Pons (tissue), 1 donor: ENCODE measurements around the gene TBC1D17.
A peak's percentile ranks its signal among the peaks of the same experiment; 100 is the strongest.

ENCODE experiments used
- DNase-seq: peaks from one replicate; pipeline ENCODE4 v3.0.0-alpha.2; 2016; ENCODE audit warnings: low spot score

The TBC1D17 gene

GRCh38 chr19:49848938-49849337, 28.6 kb upstream of the TBC1D17 start:
- DNase-seq = no peak

DNA sequence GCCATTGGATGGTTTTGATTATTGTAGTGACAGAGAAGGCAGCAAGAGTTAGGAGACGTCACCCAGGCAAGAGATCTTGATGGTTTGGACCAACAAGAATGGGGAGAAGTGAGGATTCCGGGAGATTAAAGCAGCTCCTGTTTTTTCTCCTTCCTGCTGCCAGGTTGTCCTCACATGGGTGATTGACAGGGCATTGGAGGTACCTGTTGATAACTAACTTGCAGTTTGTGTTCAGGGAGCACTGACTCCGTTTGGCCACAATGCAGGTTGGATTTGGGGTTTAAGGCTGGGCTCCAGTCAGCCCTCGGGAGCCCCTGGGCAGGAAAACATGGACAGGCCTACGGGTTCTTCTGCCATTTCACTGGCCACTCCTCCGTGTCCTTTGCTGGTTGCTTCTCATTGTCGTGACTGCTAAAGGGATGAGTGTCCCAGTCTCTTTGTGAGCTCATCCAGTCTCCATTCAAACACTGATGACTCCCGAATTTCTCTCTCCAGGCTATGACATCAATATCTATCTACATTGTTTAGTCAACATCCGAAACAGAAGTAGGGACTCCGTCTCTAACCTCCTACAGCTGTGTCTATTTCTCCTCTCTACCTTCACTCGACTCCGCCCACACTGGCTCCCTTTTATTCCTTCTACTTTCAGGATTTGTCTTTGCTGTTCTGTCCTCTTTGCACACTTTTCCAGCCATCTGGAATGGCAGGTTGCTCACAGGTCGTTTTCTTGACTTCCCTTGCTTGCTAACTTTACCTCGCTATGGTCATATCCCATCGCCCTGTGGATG, 27.9 kb upstream of the TBC1D17 start:
- DNase-seq = no peak

- DNase-seq = no peak
These were observed 27.3 kb upstream of the TBC1D17 start for GRCh38 chr19:49850221-49850486.

- peak; percentile 95 for DNase-seq
These were observed 26.8 kb upstream of the TBC1D17 start, which contains the start of gene PTOV1 for GRCh38 chr19:49850487-49851342. Gene PTOV1 (plus strand): TSS chr19:49851159.

GRCh38 chr19:49851456-49852259, 25.8 kb upstream of the TBC1D17 start:
- DNase-seq = no peak

DNA sequence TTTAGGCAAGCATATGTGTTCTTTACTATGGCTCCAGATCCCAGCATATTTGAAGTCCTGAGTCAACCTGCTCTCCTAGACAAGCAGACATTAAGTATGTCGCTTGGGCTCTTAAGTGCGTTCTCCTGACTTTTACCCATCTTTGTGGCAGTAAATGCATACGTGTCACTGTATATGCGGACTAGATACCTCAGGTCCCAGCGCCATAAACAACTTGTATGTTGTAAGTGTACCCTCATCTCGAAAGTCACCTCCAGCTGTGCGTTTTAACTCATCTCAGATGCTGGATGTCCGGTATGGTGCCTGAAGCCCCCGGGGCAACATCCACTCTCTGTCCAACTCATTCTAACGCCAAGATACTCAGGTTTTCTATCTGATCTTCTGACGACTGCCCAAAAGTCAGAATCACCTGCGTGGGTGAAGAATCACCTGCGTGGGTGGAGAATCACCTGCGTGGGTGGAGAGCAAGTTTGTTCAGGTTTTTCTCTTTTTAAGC, 24.8 kb upstream of the TBC1D17 start:
- no peak for DNase-seq

DNA sequence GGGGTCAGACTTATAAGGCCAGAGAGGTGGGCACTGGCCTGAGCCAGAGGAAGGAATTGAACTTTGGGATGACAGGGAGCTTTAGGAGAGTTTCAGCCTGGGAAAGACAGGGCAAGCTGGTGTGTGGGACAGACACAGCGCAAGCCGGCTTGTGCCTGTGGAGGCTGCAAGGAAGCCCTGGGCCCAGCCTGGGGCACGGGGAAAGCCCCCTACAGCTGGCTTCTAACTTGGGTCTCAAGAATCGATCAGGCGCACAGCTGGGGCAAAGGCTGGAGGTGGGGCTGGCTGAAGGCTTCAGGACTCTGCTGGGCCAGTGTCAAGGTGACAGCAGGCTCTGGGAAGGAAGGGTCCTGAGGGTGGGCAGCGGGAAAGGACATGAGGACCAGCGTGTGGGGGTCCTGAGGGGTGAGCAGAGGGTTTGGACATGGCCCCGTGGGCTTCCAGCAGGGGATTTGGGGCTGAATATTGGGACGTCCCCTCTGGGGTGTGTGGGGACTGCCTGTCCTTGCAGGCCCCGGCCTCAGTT, 23.6 kb upstream of the TBC1D17 start:
- DNase-seq = no peak

- DNase-seq = no peak
These were observed 22.9 kb upstream of the TBC1D17 start for GRCh38 chr19:49854378-49855263.

DNA sequence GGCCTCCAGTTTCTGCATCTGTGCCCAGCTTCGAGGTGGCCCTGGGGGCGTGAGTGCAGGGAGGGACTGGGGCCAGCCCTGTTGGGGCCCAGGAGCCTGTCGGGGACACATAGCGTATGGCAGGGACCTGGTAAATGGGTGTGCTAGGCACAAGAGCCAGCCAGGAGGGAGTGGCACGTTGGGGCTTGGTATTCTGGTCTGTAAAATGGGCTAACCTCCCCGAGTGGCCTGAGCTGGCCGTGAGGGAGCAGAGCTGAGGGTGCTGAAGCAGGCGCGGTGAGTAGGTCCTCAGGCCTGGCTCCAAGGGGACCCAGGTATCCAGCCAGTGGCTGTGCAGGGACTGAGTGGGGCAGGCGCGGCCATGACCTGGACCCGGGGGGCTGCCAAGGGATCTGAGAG, 22.2 kb upstream of the TBC1D17 start:
- no peak for DNase-seq

DNA sequence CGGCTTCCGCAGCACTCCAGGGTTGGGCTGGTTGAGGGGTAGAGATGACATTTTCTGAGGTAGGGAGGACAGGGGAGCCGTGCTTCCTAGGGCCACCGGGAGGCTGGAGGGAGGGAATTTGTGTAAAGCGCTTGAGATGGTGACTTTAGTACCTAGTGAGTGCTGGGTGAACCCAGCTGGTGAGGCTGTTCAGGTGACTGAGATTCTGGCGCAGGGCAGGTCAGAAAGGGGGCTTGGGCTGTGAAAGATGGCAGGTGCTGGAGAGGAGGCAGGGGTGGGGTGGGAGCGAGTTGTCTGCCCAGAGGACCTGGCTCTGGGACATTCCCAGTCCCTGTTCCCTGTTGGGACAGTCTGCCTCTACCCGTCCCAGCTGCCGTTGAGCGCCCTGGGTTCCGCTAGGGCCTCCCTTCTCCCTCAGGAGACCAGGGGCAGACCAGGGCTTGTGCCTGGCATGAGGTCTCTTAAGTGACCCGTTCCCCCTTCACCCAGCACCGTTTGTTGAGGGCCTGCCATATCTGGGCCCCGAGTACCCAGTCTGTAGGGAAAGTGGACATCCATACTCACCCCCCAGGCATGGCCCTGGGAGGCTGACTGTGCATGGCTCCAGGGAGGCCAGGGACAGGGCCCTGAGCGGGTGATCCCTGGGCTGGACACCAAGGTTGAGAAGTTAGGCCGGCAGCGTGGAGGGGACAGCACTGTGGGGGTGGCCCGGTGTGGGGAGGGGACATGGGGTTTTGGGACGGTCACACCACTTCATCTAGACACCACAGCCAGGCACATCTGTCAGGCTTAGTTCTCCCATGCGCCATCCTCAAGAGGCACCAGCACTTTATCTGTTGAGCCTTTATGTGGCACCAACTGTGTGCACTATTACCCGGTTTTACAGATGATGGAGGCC, 21.6 kb upstream of the TBC1D17 start:
- no peak for DNase-seq

DNA sequence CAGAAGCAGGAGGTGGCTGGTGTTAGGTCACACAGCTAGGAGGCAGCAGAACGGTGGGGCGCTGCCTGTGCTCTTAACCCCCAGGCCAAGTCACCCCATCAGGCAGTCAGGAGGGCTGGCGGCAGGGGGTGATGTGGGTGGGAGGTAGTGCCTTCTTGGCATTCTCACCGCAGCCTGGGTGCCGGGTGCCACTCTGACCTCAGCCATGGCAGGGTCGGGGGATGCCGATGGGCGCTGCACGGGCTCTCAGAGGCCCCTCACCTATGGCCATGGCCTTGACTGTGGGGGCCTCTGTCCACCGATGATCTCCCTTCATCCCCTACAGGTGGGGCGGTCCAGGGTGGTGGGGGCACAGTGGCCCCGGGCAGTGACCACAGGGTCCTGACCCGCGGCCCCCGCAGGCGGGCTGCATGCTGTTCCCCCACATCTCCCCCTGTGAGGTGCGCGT, 20.9 kb upstream of the TBC1D17 start:
- DNase-seq = no peak

DNA sequence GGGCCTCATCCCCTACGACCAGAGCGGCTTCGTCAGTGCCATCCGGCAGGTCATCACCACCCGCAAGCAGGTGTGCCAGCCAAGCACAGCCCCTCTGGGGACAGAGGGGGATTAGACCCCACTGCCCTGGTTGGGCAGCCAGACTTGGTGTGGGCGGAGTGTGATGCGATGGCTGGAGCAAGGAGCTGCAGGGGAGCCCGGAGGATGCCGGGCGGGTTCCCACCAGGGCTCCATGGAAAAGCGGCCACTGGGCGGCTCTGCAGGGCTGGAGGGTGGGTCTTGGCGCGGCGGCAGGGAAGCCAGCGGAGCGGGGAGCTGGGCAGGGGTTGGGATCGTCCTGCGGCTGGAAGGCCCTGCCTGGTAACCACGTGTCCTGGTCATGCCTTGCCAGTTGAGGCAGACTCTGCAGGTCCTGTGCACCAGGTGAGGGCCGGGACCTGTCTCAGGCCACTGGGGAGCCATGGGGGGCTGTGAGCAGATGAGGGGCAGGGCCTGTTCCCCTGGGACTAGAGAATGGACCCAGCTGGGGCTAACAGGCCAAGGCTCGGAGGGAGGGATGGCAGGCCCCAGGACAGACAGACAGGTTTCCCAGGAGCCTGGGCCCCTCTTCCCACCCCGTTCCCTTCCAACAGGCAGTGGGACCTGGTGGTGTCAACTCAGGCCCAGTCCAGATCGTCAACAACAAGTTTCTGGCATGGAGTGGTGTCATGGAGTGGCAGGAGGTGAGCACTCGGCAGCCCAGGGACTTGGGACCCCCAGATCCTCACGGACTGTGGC, 20.3 kb upstream of the TBC1D17 start:
- DNase-seq = no peak

GRCh38 chr19:49857838-49858087, 19.7 kb upstream of the TBC1D17 start:
- no peak for DNase-seq

DNA sequence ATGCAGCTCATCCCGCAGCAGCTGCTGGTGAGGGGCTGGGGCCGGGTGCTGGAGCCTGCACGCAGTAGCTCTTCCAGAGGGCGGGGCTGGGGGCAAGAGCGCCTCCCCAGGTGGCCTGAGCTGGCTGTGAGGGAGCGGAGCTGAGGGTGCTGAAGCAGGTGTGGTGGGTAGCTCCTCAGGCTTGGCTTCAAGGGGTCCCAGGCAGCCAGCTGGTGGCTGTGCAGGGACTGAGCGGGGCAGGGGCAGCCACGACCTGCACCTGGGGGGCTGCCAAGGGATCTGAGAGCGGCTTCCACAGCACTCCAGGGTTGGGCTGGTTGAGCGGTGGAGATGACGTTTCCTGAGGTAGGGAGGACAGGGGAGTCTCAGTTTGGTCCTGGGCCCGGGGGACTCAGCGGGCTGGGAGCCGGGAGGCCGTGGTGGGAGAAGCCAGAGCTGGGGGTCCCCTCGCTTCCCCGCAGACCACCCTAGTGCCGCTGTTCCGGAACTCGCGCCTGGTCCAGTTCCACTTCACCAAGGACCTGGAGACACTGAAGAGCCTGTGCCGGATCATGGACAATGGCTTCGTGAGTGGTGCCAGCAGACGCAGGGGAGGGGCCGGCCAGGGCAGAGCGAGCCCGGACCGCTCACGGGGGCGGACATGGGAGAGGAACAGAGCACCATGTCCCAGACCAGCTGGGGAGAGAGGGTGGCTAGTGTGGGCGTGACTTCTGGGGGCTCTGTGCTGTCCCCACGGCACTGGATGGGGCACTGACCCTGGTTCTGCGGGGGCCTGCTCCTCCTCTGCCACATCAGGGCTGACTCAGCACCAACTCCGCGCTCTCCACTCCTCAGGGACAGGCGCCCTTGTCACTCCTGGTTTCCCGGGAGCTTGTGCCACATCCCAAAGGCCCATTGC, 19.2 kb upstream of the TBC1D17 start:
- no peak for DNase-seq

DNA sequence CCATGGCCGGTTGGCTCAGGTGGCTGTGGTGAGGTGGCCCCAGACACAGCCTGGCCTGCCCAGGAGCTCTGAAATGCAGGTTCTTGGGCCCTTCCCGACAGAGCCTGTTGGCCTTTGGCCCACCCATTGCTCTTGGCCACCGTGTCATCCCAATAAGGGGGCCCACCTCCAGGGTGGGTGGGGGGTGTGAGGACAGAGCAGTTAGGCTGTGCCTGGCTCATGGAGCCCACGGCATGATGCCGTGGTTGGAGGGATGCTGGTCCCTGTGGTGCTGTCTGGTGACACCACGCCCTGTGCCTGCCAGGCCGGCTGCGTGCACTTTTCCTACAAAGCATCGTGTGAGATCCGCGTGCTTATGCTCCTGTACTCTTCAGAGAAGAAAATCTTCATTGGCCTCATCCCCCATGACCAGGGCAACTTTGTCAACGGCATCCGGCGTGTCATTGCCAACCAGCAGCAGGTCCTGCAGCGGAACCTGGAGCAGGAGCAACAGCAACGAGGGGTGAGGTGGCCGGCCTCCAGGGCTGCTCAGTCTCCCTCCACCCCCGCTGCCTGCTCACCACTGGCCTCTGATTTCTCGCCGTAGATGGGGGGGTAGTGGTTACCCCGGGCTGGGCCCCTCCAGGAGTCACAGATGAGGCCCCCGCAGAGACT, 17.7 kb upstream of the TBC1D17 start:
- DNase-seq = no peak

GRCh38 chr19:49860336-49861102, 17.0 kb upstream of the TBC1D17 start:
- DNase-seq = no peak

DNA sequence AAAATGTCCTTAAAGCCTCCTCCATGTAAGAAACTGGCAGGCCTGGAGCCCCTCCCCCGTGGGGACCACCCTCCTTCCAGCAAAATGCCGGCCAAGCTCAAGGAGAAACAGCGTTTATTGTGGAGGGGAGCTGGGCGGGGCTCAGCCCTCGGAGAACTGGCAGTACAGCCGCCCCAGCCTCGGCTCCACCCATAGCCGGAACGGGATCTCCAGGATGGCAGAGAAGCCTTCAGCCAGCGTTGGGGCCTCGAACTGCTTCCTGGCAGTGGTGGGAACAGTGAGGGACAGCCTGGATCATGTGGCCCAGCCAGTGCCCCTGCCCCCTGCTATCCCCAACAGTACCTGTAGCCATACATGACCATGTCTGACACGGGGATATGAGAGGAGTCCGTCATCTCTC, 16.4 kb upstream of the TBC1D17 start:
- no peak for DNase-seq
